ENCODE measurements around the gene NEBL.

Gene NEBL

GRCh38 chr10:20740120-20740519 is 157.0 kb downstream of the NEBL start:
- H3K4me1 ChIP-seq (ENCODE audit: control insufficient read depth in 1 of 2, insufficient read depth in 1 of 2, low read depth in 1 of 2, low read length in 1 of 2) = no peaks in the 10 kb centered on the region
- H3K27me3 ChIP-seq = no peaks in the 10 kb centered on the region
- no peak overlapping the region for H3K4me3 ChIP-seq (ENCODE audit: low read depth in 1 of 2, low read length in 1 of 2)
- no peaks in the 10 kb centered on the region for H3K9me3 ChIP-seq
- H3K27ac ChIP-seq = no peak overlapping the region
- no peak for TF ChIP-seq CTCF (IDR thresholded peaks at IDR 0.05)
- H3K36me3 ChIP-seq = no peaks in the 10 kb centered on the region

GRCh38 chr10:20737107-20737506 is 160.0 kb downstream of the NEBL start:
- Histone ChIP-seq H3K27me3 (no peaks in the 10 kb centered on the region), H3K36me3 (no peaks in the 10 kb centered on the region), H3K27ac (no peak overlapping the region), H3K4me3 (ENCODE audit: low read depth in 1 of 2, low read length in 1 of 2) (no peak overlapping the region), H3K4me1 (ENCODE audit: control insufficient read depth in 1 of 2, insufficient read depth in 1 of 2, low read depth in 1 of 2, low read length in 1 of 2) (no peaks in the 10 kb centered on the region), H3K9me3 (no peaks in the 10 kb centered on the region)
- no peak for TF ChIP-seq CTCF (IDR thresholded peaks at IDR 0.05)
